ENCODE data around the gene DHCR7. TPM values are rescaled to one million over a fixed set of nuclear protein-coding genes. Genes with fewer than 3 reads are reported as not detected.

Gene DHCR7
- total and polyA plus RNA-seq, 2 experiments from 2014 or later = 84.0 to 166 TPM

DNA sequence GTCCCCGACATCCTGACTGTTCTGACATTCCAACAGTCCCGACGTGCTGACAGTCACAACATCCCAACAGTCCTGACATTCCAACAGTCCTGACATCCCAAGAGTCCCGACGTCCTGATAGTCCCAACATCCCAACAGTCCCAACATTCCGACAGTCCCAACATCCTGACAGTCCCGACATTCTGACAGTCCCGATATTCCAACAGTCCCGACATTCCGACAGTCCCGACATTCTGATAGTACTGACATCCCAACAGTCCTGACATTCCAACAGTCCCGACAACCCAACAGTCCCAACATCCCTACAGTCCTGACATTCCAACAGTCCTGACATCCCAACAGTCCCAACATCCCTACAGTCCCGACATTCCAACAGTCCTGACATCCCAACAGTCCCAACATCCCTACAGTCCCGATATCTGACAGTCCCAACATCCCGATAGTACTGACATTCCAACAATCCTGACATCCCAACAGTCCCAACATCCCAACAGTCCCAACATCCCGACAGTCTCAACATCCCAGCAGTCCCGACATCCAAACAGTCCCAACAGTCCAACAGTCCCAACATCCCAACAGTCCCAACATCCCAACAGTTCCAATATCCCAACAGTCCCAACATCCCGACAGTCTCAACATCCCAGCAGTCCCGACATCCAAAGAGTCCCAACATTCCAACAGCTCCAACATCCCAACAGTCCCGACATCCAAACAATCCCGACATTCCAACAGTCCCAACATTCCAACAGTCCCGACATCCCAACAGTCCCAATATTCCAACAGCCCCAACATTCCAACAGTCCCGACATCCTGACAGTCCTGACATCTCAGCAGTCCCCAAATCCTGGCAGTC lies 60.2 kb downstream of the DHCR7 start:
- Histone ChIP-seq H3K4me3 (no peak overlapping the region), H3K4me1 (ENCODE audit: insufficient read depth) (no peaks in the 10 kb centered on the region), H3K79me2 (replicated peaks; ENCODE audit: insufficient read depth) (no peaks in the 10 kb centered on the region), H3K9me2 (ENCODE audit: insufficient read depth) (0 out of 2 replicates have a peak, but pooled peaks cover under 1% of the 10 kb centered on the region), H3K27ac (ENCODE audit: low read depth) (no peak overlapping the region), H3F3A (replicated peaks; ENCODE audit: low read depth) (no peaks in the 10 kb centered on the region), H4K20me1 (replicated peaks; ENCODE audit: insufficient read depth) (no peaks in the 10 kb centered on the region), H3K4me2 (no peak overlapping the region), H3K27me3 (ENCODE audit: insufficient read depth) (no peaks in the 10 kb centered on the region), H2AFZ (no peak overlapping the region), H3K36me3 (ENCODE audit: insufficient read depth) (no peaks in the 10 kb centered on the region)
- no peak for ATAC-seq
- TF ChIP-seq NANOG (IDR thresholded peaks at IDR 0.05; ENCODE audit: borderline replicate concordance) (no peak), POLR2AphosphoS5 (IDR thresholded peaks at IDR 0.05; ENCODE audit: low read depth) (no peak), STAT1 (IDR thresholded peaks at IDR 0.05; ENCODE audit: unreplicated experiment) (no peak), CREB1 (CRISPR knock-in tag; IDR thresholded peaks at IDR 0.05; ENCODE audit: low read depth) (no peak), EZH2 (IDR thresholded peaks at IDR 0.05; ENCODE audit: low read depth, unreplicated experiment) (no peak), ZNF114 (CRISPR knock-in tag; IDR thresholded peaks at IDR 0.05) (no peak), EZH2phosphoT487 (IDR thresholded peaks at IDR 0.05; ENCODE audit: unreplicated experiment) (no peak), JUNB (IDR thresholded peaks at IDR 0.05; ENCODE audit: unreplicated experiment) (no peak), ZNF331 (CRISPR knock-in tag; IDR thresholded peaks at IDR 0.05; ENCODE audit: low read depth) (no peak)
- TF ChIP-seq, protein P1, sequence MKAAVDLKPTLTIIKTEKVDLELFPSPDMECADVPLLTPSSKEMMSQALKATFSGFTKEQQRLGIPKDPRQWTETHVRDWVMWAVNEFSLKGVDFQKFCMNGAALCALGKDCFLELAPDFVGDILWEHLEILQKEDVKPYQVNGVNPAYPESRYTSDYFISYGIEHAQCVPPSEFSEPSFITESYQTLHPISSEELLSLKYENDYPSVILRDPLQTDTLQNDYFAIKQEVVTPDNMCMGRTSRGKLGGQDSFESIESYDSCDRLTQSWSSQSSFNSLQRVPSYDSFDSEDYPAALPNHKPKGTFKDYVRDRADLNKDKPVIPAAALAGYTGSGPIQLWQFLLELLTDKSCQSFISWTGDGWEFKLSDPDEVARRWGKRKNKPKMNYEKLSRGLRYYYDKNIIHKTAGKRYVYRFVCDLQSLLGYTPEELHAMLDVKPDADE (IDR thresholded peaks at IDR 0.05) = no peak
- TF ChIP-seq, protein P2, sequence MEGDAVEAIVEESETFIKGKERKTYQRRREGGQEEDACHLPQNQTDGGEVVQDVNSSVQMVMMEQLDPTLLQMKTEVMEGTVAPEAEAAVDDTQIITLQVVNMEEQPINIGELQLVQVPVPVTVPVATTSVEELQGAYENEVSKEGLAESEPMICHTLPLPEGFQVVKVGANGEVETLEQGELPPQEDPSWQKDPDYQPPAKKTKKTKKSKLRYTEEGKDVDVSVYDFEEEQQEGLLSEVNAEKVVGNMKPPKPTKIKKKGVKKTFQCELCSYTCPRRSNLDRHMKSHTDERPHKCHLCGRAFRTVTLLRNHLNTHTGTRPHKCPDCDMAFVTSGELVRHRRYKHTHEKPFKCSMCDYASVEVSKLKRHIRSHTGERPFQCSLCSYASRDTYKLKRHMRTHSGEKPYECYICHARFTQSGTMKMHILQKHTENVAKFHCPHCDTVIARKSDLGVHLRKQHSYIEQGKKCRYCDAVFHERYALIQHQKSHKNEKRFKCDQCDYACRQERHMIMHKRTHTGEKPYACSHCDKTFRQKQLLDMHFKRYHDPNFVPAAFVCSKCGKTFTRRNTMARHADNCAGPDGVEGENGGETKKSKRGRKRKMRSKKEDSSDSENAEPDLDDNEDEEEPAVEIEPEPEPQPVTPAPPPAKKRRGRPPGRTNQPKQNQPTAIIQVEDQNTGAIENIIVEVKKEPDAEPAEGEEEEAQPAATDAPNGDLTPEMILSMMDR (conservative IDR thresholded peaks at IDR 0.05; ENCODE audit: low read depth in 2 of 2) = no peak
- TF ChIP-seq, protein P3, sequence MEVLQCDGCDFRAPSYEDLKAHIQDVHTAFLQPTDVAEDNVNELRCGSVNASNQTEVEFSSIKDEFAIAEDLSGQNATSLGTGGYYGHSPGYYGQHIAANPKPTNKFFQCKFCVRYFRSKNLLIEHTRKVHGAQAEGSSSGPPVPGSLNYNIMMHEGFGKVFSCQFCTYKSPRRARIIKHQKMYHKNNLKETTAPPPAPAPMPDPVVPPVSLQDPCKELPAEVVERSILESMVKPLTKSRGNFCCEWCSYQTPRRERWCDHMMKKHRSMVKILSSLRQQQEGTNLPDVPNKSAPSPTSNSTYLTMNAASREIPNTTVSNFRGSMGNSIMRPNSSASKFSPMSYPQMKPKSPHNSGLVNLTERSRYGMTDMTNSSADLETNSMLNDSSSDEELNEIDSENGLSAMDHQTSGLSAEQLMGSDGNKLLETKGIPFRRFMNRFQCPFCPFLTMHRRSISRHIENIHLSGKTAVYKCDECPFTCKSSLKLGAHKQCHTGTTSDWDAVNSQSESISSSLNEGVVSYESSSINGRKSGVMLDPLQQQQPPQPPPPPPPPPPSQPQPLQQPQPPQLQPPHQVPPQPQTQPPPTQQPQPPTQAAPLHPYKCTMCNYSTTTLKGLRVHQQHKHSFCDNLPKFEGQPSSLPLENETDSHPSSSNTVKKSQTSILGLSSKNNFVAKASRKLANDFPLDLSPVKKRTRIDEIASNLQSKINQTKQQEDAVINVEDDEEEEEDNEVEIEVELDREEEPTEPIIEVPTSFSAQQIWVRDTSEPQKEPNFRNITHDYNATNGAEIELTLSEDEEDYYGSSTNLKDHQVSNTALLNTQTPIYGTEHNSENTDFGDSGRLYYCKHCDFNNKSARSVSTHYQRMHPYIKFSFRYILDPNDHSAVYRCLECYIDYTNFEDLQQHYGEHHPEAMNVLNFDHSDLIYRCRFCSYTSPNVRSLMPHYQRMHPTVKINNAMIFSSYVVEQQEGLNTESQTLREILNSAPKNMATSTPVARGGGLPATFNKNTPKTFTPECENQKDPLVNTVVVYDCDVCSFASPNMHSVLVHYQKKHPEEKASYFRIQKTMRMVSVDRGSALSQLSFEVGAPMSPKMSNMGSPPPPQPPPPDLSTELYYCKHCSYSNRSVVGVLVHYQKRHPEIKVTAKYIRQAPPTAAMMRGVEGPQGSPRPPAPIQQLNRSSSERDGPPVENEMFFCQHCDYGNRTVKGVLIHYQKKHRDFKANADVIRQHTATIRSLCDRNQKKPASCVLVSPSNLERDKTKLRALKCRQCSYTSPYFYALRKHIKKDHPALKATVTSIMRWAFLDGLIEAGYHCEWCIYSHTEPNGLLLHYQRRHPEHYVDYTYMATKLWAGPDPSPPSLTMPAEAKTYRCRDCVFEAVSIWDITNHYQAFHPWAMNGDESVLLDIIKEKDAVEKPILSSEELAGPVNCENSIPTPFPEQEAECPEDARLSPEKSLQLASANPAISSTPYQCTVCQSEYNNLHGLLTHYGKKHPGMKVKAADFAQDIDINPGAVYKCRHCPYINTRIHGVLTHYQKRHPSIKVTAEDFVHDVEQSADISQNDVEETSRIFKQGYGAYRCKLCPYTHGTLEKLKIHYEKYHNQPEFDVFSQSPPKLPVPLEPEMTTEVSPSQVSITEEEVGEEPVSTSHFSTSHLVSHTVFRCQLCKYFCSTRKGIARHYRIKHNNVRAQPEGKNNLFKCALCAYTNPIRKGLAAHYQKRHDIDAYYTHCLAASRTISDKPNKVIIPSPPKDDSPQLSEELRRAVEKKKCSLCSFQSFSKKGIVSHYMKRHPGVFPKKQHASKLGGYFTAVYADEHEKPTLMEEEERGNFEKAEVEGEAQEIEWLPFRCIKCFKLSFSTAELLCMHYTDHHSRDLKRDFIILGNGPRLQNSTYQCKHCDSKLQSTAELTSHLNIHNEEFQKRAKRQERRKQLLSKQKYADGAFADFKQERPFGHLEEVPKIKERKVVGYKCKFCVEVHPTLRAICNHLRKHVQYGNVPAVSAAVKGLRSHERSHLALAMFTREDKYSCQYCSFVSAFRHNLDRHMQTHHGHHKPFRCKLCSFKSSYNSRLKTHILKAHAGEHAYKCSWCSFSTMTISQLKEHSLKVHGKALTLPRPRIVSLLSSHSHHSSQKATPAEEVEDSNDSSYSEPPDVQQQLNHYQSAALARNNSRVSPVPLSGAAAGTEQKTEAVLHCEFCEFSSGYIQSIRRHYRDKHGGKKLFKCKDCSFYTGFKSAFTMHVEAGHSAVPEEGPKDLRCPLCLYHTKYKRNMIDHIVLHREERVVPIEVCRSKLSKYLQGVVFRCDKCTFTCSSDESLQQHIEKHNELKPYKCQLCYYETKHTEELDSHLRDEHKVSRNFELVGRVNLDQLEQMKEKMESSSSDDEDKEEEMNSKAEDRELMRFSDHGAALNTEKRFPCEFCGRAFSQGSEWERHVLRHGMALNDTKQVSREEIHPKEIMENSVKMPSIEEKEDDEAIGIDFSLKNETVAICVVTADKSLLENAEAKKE (CRISPR knock-in tag; IDR thresholded peaks at IDR 0.05) = no peak
- TF ChIP-seq, protein P4, sequence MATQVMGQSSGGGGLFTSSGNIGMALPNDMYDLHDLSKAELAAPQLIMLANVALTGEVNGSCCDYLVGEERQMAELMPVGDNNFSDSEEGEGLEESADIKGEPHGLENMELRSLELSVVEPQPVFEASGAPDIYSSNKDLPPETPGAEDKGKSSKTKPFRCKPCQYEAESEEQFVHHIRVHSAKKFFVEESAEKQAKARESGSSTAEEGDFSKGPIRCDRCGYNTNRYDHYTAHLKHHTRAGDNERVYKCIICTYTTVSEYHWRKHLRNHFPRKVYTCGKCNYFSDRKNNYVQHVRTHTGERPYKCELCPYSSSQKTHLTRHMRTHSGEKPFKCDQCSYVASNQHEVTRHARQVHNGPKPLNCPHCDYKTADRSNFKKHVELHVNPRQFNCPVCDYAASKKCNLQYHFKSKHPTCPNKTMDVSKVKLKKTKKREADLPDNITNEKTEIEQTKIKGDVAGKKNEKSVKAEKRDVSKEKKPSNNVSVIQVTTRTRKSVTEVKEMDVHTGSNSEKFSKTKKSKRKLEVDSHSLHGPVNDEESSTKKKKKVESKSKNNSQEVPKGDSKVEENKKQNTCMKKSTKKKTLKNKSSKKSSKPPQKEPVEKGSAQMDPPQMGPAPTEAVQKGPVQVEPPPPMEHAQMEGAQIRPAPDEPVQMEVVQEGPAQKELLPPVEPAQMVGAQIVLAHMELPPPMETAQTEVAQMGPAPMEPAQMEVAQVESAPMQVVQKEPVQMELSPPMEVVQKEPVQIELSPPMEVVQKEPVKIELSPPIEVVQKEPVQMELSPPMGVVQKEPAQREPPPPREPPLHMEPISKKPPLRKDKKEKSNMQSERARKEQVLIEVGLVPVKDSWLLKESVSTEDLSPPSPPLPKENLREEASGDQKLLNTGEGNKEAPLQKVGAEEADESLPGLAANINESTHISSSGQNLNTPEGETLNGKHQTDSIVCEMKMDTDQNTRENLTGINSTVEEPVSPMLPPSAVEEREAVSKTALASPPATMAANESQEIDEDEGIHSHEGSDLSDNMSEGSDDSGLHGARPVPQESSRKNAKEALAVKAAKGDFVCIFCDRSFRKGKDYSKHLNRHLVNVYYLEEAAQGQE (IDR thresholded peaks at IDR 0.05; ENCODE audit: unreplicated experiment) = no peak
- H3K27ac Mint-ChIP-seq = no peak overlapping the region
- H3K36me3 Mint-ChIP-seq (ENCODE audit: low read depth) = no peaks in the 10 kb centered on the region; the same call in 2 of the 3 replicates
- no peak for DNase-seq (ENCODE audit: low spot score)
- peaks cover 16% of the 10 kb centered on the region for H3K27me3 Mint-ChIP-seq (ENCODE audit: insufficient read depth, low read depth, poor library complexity)
- no peak overlapping the region for H3K4me3 Mint-ChIP-seq
- H3K9me3 Mint-ChIP-seq = peaks cover 21% of the 10 kb centered on the region
- H3K4me1 Mint-ChIP-seq = no peaks in the 10 kb centered on the region

Data from GM23338 (cell line).